ENCODE data around the gene CDK9. TPM values are rescaled to one million over a fixed set of nuclear protein-coding genes. Genes with fewer than 3 reads are reported as not detected.

CDK9 gene
- polyA plus RNA-seq, 1 donor (not counting 4 experiments of a cell fraction or from before 2014, with no cell fraction given), result 47.8 TPM

DNA sequence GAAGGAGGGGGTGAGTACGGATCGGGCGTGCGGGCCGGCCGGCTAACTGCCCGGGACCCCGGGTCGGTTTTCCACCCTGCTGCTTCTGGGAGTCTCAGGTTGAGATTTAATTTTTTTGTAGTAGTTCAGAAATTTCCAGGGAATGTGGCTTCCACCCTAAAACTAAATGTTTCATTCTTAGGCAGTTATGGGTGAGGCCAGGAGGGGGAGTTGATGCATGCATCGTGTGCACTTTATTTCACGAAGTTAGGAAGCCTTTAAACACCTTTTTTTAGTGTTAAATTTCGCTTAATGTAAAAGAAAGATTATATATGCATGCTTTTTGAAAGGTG, 905 bp downstream of the CDK9 start:
- H3K9me3 ChIP-seq (ENCODE audit: control insufficient read depth, low read depth, low read length), result no peaks in the 10 kb centered on the region
- peak overlapping the region; percentile 80 for H3K4me2 ChIP-seq (ENCODE audit: control insufficient read depth, extremely low read depth, insufficient read depth, low read depth, low read length)
- peak overlapping the region; percentile 89 to 95 (median 95) for H3K4me3 ChIP-seq (ENCODE audit: control insufficient read depth in 2 of 3, extremely low read depth in 1 of 3, insufficient read depth in 2 of 3, low read depth in 1 of 3, low read length in 3 of 3)
- H3K4me1 ChIP-seq (ENCODE audit: control insufficient read depth, extremely low read depth, insufficient read depth, low read length), result peaks cover 15% of the 10 kb centered on the region
- peaks cover 35 to 37% of the 10 kb centered on the region in 2 experiments for H3K36me3 ChIP-seq (ENCODE audit: control insufficient read depth in 2 of 2, extremely low read depth in 1 of 2, insufficient read depth in 2 of 2, low read length in 2 of 2)
- dilution Hi-C loops (cut with MboI; ENCODE audit: extremely low pct_ligation_motif_present, low sequenced_read_pairs), result no loop called here
- no peak overlapping the region for H2AFZ ChIP-seq (ENCODE audit: control insufficient read depth, low read length)
- H3K9ac ChIP-seq (ENCODE audit: control insufficient read depth, extremely low read depth, insufficient read depth, low read length), result peak overlapping the region; percentile 88
- H3K79me2 ChIP-seq (ENCODE audit: control insufficient read depth, insufficient read depth, low read length), result peaks cover 50% of the 10 kb centered on the region
- TF ChIP-seq, protein P1, sequence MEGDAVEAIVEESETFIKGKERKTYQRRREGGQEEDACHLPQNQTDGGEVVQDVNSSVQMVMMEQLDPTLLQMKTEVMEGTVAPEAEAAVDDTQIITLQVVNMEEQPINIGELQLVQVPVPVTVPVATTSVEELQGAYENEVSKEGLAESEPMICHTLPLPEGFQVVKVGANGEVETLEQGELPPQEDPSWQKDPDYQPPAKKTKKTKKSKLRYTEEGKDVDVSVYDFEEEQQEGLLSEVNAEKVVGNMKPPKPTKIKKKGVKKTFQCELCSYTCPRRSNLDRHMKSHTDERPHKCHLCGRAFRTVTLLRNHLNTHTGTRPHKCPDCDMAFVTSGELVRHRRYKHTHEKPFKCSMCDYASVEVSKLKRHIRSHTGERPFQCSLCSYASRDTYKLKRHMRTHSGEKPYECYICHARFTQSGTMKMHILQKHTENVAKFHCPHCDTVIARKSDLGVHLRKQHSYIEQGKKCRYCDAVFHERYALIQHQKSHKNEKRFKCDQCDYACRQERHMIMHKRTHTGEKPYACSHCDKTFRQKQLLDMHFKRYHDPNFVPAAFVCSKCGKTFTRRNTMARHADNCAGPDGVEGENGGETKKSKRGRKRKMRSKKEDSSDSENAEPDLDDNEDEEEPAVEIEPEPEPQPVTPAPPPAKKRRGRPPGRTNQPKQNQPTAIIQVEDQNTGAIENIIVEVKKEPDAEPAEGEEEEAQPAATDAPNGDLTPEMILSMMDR (optimal IDR thresholded peaks at IDR 0.05 in 1 of 3, IDR thresholded peaks at IDR 0.05 in 1 of 3, conservative IDR thresholded peaks at IDR 0.05 in 1 of 3; ENCODE audit: extremely low read depth in 1 of 3, insufficient read depth in 2 of 3, low read length in 3 of 3), result peak; percentile 28 to 59 (median 49)
- TF ChIP-seq EZH2 (IDR thresholded peaks at IDR 0.05; ENCODE audit: low read length), result no peak
- DNase-seq (ENCODE audit: low read depth, low spot score) (no peak), FAIRE-seq (no peak)
- H3K27ac ChIP-seq (ENCODE audit: control insufficient read depth, insufficient read depth, low read length), result peak overlapping the region; percentile 83
- H3K27me3 ChIP-seq (ENCODE audit: control insufficient read depth, extremely low read depth, insufficient read depth, low read length), result no peaks in the 10 kb centered on the region
- H3K9me1 ChIP-seq (ENCODE audit: control insufficient read depth, extremely low read depth, insufficient read depth, low read length), result no peaks in the 10 kb centered on the region
- peaks cover 25% of the 10 kb centered on the region for H4K20me1 ChIP-seq (ENCODE audit: control insufficient read depth, extremely low read depth, insufficient read depth, low read length)

- H3K79me2 ChIP-seq (ENCODE audit: control insufficient read depth, insufficient read depth, low read length), result peaks cover 50% of the 10 kb centered on the region
- dilution Hi-C loops (cut with MboI; ENCODE audit: extremely low pct_ligation_motif_present, low sequenced_read_pairs), result no loop called here
- no peak overlapping the region for H2AFZ ChIP-seq (ENCODE audit: control insufficient read depth, low read length)
- H3K36me3 ChIP-seq (ENCODE audit: control insufficient read depth in 2 of 2, extremely low read depth in 1 of 2, insufficient read depth in 2 of 2, low read length in 2 of 2), result peaks cover 42 to 43% of the 10 kb centered on the region in 2 experiments
- DNase-seq (ENCODE audit: low read depth, low spot score) (no peak), FAIRE-seq (no peak)
- TF ChIP-seq, protein P1 (optimal IDR thresholded peaks at IDR 0.05 in 1 of 3, IDR thresholded peaks at IDR 0.05 in 1 of 3, conservative IDR thresholded peaks at IDR 0.05 in 1 of 3; ENCODE audit: extremely low read depth in 1 of 3, insufficient read depth in 2 of 3, low read length in 3 of 3), result no peak
- no peak for TF ChIP-seq EZH2 (IDR thresholded peaks at IDR 0.05; ENCODE audit: low read length)
- peaks cover 25% of the 10 kb centered on the region for H4K20me1 ChIP-seq (ENCODE audit: control insufficient read depth, extremely low read depth, insufficient read depth, low read length)
- no peaks in the 10 kb centered on the region for H3K9me1 ChIP-seq (ENCODE audit: control insufficient read depth, extremely low read depth, insufficient read depth, low read length)
- H3K27me3 ChIP-seq (ENCODE audit: control insufficient read depth, extremely low read depth, insufficient read depth, low read length), result no peaks in the 10 kb centered on the region
- no peak overlapping the region for H3K4me3 ChIP-seq (ENCODE audit: control insufficient read depth in 2 of 3, extremely low read depth in 1 of 3, insufficient read depth in 2 of 3, low read depth in 1 of 3, low read length in 3 of 3)
- H3K4me2 ChIP-seq (ENCODE audit: control insufficient read depth, extremely low read depth, insufficient read depth, low read depth, low read length), result no peak overlapping the region
- peak overlapping the region; percentile 6 for H3K27ac ChIP-seq (ENCODE audit: control insufficient read depth, insufficient read depth, low read length)
- H3K4me1 ChIP-seq (ENCODE audit: control insufficient read depth, extremely low read depth, insufficient read depth, low read length), result peaks cover 15% of the 10 kb centered on the region
- H3K9me3 ChIP-seq (ENCODE audit: control insufficient read depth, low read depth, low read length), result no peaks in the 10 kb centered on the region
- no peak overlapping the region for H3K9ac ChIP-seq (ENCODE audit: control insufficient read depth, extremely low read depth, insufficient read depth, low read length)
Measured at GRCh38 chr9:127788337-127789011, 2.6 kb downstream of the CDK9 start.
